Breast epithelium (tissue), 4 donors: Measurements from ENCODE around the gene MAN2A1. TPM values are rescaled to one million over a fixed set of nuclear protein-coding genes. Genes with fewer than 3 reads are reported as not detected.

Source experiments
- DNase-seq, 2 donors: peaks; one replicate each; pipeline ENCODE4 v3.0.0-alpha.2; 2019; ENCODE audit warnings: low spot score in 2 of 2
- H3K27ac ChIP-seq, 2 donors: fragments of 200-600 bp; sonication (generic) in 1 of 2; one replicate each; pipeline ENCODE4 v1.5.1; 2016 to 2019; ENCODE audit warnings: mild to moderate bottlenecking in 1 of 2
- H3K27me3 ChIP-seq, 2 donors: fragments of 200-600 bp; sonication (generic) in 1 of 2; one replicate each; pipeline versions ENCODE4 v1.5.1 to v1.6.0; 2017 to 2019; ENCODE audit warnings: control low read depth in 1 of 2, mild to moderate bottlenecking in 1 of 2
- H3K36me3 ChIP-seq: fragments of 200-600 bp; one replicate; pipeline ENCODE4 v1.5.1; 2019
- H3K4me1 ChIP-seq, 2 donors: fragments of 200-600 bp; sonication (generic); one replicate each; pipeline ENCODE4 v1.5.1; 2016 to 2019; ENCODE audit warnings: control low read depth in 1 of 2
- H3K4me3 ChIP-seq, 3 donors: fragments of 200-600 bp; sonication (generic); 1 replicate in 2 of 3; 2 replicates in 1 of 3; pipeline ENCODE4 v1.5.1; 2016 to 2019; ENCODE audit warnings: mild to moderate bottlenecking in 3 of 3, moderate library complexity in 2 of 3
- H3K9me3 ChIP-seq, 2 donors: fragments of 200-600 bp; sonication (generic) in 1 of 2; one replicate each; pipeline ENCODE4 v1.5.1; 2016 to 2019; ENCODE audit warnings: control low read depth in 1 of 2
- POLR2A ChIP-seq: fragments of 450-650 bp; IDR thresholded peaks from one replicate; pipeline ENCODE4 v1.6.1; 2016; ENCODE audit warnings: antibody characterized with exemption, mild to moderate bottlenecking, moderate library complexity
- POLR2AphosphoS5 ChIP-seq, 3 donors: sonication (generic); formaldehyde crosslinking; IDR thresholded peaks; one replicate each; pipeline ENCODE4 v1.6.1; 2017; ENCODE audit warnings: antibody characterized with exemption in 3 of 3
- intact Hi-C: fragments of 100-400 bp; cut with DNase I; formaldehyde crosslinking; loops from one replicate; pipeline ENCODE4 v1.15.1; 2023; ENCODE audit warnings: low total_unique reads
- total RNA-seq, 3 donors: library from RNA; depleted of rRNA; stranded (reverse); fragments of >200 nt; gene quantifications; one replicate each; pipeline ENCODE4 v1.1.0, GENCODE V29; 2016
- TF ChIP-seq, protein P1 (sequence below), 3 donors: fragments of 450-650 bp; IDR thresholded peaks; one replicate each; pipeline ENCODE4 v1.5.1; 2016 to 2017; ENCODE audit warnings: antibody characterized with exemption in 3 of 3, mild to moderate bottlenecking in 3 of 3, moderate library complexity in 3 of 3

The MAN2A1 gene
- total RNA-seq, 3 donors from 2014 or later, result 57.9 to 68.6 (median 63.3) TPM

DNA sequence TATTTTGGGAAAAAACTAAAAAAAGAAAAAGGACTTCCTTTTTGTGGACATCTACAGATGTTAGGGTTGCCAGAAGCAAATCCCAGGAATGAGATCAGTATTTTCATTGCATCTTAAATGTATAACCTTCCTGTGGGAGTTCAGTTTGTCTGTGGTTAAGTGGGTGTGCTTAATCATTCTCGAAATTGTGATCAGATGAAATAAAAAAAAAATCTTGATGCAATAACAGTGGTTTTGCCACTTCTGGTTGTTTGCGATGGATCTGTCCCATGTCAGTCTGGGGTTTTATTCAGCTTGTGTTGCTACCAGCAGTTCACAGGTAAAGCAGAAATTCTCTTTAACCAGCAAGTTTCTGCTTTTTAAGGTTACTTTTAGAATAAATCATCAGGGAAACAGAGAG, 179.0 kb downstream of the MAN2A1 start:
- Histone ChIP-seq H3K27ac (no peak overlapping the region), H3K27me3 (no peaks in the 10 kb centered on the region), H3K9me3 (no peaks in the 10 kb centered on the region), H3K4me3 (no peak overlapping the region), H3K4me1 (no peaks in the 10 kb centered on the region), H3K36me3 (no peaks in the 10 kb centered on the region)
- no peak for DNase-seq
- intact Hi-C loops, result no loop called here
- TF ChIP-seq POLR2AphosphoS5 (IDR thresholded peaks at IDR 0.05), result no peak
- no peak for TF ChIP-seq POLR2A
- TF ChIP-seq, protein P1, sequence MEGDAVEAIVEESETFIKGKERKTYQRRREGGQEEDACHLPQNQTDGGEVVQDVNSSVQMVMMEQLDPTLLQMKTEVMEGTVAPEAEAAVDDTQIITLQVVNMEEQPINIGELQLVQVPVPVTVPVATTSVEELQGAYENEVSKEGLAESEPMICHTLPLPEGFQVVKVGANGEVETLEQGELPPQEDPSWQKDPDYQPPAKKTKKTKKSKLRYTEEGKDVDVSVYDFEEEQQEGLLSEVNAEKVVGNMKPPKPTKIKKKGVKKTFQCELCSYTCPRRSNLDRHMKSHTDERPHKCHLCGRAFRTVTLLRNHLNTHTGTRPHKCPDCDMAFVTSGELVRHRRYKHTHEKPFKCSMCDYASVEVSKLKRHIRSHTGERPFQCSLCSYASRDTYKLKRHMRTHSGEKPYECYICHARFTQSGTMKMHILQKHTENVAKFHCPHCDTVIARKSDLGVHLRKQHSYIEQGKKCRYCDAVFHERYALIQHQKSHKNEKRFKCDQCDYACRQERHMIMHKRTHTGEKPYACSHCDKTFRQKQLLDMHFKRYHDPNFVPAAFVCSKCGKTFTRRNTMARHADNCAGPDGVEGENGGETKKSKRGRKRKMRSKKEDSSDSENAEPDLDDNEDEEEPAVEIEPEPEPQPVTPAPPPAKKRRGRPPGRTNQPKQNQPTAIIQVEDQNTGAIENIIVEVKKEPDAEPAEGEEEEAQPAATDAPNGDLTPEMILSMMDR (IDR thresholded peaks at IDR 0.05), result no peak

DNA sequence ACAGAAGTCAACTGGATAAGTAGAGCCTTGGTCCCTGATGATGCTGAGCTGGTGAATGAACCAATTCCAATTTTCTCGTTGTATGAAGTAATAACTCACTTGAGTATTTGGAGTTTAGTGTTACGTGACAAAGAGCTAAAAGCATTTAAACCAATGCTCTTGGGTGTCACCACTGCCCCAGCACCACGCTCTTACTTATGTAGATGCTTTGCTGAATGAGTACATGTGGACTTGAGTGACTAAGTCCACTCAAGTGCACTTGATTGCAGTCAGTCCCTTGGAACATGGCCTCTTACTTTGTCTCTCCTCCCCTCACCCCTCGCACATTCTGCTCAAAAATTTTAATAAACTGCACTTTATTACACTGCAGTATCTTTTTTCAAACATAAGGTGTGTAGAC, 184.0 kb downstream of the MAN2A1 start:
- intact Hi-C loops, result no loop called here
- Histone ChIP-seq H3K36me3 (no peaks in the 10 kb centered on the region), H3K9me3 (no peaks in the 10 kb centered on the region), H3K27ac (no peak overlapping the region), H3K4me3 (no peak overlapping the region), H3K27me3 (no peaks in the 10 kb centered on the region), H3K4me1 (no peaks in the 10 kb centered on the region)
- no peak for TF ChIP-seq POLR2AphosphoS5 (IDR thresholded peaks at IDR 0.05)
- TF ChIP-seq POLR2A, result no peak
- TF ChIP-seq, protein P1 (IDR thresholded peaks at IDR 0.05), result no peak
- DNase-seq, result no peak

DNA sequence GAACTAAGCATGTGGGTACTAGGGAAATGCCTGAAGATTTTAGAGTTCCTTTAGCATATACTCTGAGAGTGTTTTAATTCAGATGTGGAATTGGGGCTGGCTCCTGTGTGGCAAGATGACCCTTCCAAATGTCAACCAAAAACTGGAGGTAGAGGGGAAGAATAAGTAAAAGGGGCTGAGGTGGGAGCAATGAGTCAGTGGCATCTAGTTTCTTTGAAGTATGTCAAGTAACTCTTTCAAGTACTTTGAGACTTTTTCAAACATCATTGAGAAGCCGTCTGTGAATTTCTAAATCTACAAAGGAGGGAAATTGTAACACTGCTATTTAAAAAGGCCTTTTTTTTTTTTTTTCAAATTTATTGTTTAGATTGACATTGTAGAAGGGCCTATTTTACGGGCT, 184.4 kb downstream of the MAN2A1 start:
- no peaks in the 10 kb centered on the region for H3K36me3 ChIP-seq
- intact Hi-C loops, result no loop called here
- TF ChIP-seq POLR2AphosphoS5 (IDR thresholded peaks at IDR 0.05) (no peak), POLR2A (no peak)
- TF ChIP-seq, protein P1 (IDR thresholded peaks at IDR 0.05), result no peak
- H3K27ac ChIP-seq, result no peak overlapping the region
- DNase-seq, result no peak
- H3K9me3 ChIP-seq, result no peaks in the 10 kb centered on the region
- no peaks in the 10 kb centered on the region for H3K4me1 ChIP-seq
- H3K27me3 ChIP-seq, result no peaks in the 10 kb centered on the region
- no peak overlapping the region for H3K4me3 ChIP-seq

DNA sequence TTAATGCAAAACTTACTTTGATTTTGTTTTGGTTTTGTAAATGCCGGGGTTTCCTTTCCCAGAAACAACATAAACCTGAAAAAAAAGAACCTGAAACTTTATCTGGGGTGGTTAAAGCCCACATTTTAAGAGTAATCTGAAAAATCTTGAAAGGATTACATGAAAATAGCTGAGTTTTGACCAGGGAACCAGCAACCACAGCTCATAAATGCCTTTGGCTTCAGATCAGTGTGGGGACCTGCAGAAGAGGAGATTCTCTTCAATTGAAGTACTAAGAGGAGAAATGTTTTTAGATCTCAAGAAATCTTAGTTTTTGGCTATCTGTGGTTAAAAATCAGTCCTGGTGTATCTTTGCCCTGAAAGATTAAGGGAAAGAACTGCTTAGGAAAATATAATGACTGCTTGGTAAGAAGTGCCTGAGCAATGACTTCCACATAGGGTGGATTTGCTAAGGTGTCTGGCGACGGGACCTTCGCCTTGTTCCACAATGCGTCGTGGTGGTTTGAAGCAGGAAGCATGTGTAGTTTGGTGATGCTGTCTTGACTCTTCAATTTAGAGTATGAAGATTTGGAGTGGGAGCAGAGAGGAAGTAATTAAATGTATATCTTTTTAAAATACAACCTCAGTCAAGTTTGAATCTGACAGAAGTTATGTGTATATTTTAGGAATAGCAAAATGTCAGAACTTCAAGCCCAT, 186.5 kb downstream of the MAN2A1 start:
- TF ChIP-seq POLR2AphosphoS5 (IDR thresholded peaks at IDR 0.05) (no peak), POLR2A (no peak)
- TF ChIP-seq, protein P1 (IDR thresholded peaks at IDR 0.05), result no peak
- no peak for DNase-seq
- intact Hi-C loops, result no loop called here
- Histone ChIP-seq H3K4me1 (no peaks in the 10 kb centered on the region), H3K4me3 (no peak overlapping the region), H3K9me3 (no peaks in the 10 kb centered on the region), H3K27me3 (no peaks in the 10 kb centered on the region), H3K36me3 (no peaks in the 10 kb centered on the region), H3K27ac (peak overlapping the region in 1 of 2 donors; percentile 66)

DNA sequence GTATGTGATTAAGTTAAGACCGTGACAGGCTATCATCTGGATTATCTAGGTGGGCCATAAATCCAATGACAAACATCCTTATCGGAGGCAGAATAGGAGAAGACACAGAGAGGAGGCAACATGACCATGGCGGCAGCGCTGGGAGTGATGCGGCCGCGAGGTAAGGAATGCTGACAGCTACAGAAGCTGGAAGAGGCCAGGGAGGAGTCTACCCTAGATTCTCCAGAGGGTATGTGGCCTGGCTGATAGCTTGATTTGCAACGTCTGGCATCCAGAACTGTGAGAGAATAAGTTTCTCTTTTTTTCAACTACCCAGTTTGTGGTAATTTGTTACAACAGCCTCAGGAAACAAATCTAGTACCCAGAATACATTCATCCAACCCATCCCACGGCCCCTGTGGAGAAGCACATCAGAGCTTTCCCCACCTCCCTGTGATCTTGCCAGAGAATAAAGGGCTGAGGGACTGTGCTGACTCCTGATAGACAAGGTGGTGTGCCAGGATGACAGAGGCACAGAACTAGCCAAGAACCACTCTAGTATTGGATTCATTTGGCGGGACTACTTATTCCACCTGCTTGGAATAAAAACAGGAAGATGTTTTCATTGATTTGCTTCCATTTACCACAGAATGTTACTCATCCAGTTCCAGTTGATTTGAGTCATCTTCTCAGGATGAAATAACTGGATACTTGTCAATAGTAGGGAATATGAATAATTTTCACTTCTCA, 187.4 kb downstream of the MAN2A1 start:
- H3K36me3 ChIP-seq, result no peaks in the 10 kb centered on the region
- no peaks in the 10 kb centered on the region for H3K4me1 ChIP-seq
- no peak for DNase-seq
- peak overlapping the region; percentile 60 to 66 for H3K27ac ChIP-seq
- no peak overlapping the region for H3K4me3 ChIP-seq
- no peak for TF ChIP-seq POLR2AphosphoS5 (IDR thresholded peaks at IDR 0.05)
- TF ChIP-seq, protein P1 (IDR thresholded peaks at IDR 0.05), result no peak
- TF ChIP-seq POLR2A, result no peak
- H3K9me3 ChIP-seq, result no peaks in the 10 kb centered on the region
- intact Hi-C loops, result no loop called here
- no peaks in the 10 kb centered on the region for H3K27me3 ChIP-seq
